CD14-positive monocyte (primary cell): ENCODE data around the gene GDF10. TPM values are rescaled to one million over a fixed set of nuclear protein-coding genes. Genes with fewer than 3 reads are reported as not detected.

Experiments used
- DNase-seq, 3 donors: peaks; one replicate each; pipeline ENCODE4 v3.0.0-alpha.2; 2011 to 2022
- H2AFZ ChIP-seq: 2 replicates; pipeline ENCODE4 v1.6.0; 2012; ENCODE audit warnings: mild to moderate bottlenecking, low read depth, low read length, inconsistent platforms; ENCODE audit not compliant: insufficient read depth, poor library complexity, severe bottlenecking
- H3K27ac ChIP-seq, 2 donors: 1 replicate in 1 of 2; 2 replicates in 1 of 2; pipeline ENCODE4 v1.5.1; 2012 to 2013; ENCODE audit warnings: low read length in 2 of 2, control low read depth in 1 of 2, inconsistent platforms in 1 of 2, low read depth in 1 of 2, mild to moderate bottlenecking in 1 of 2
- H3K27me3 ChIP-seq, 2 donors: one replicate each; pipeline versions ENCODE4 v1.6.0 to v1.6.1; 2011 to 2013; ENCODE audit warnings: low read length in 2 of 2; ENCODE audit not compliant: control insufficient read depth in 2 of 2, insufficient read depth in 2 of 2
- H3K36me3 ChIP-seq, 2 donors: replicated peaks in 1 of 2; 1 replicate in 1 of 2; 2 replicates in 1 of 2; pipeline versions ENCODE4 v1.5.1 to v1.6.1; 2012 to 2013; ENCODE audit warnings: low read length in 2 of 2, control low read depth in 1 of 2, inconsistent platforms in 1 of 2, mild to moderate bottlenecking in 1 of 2; ENCODE audit not compliant: insufficient read depth in 2 of 2, control insufficient read depth in 1 of 2
- H3K4me1 ChIP-seq, 2 donors: 1 replicate in 1 of 2; 2 replicates in 1 of 2; pipeline versions ENCODE4 v1.5.1 to v1.6.1; 2012 to 2013; ENCODE audit warnings: low read length in 2 of 2, control low read depth in 1 of 2, inconsistent platforms in 1 of 2, mild to moderate bottlenecking in 1 of 2, moderate library complexity in 1 of 2; ENCODE audit not compliant: insufficient read depth in 2 of 2, control insufficient read depth in 1 of 2
- H3K4me2 ChIP-seq: replicated peaks from 2 replicates; pipeline ENCODE3; 2012; ENCODE audit warnings: low read length, moderate library complexity, mild to moderate bottlenecking; ENCODE audit not compliant: poor library complexity, severe bottlenecking; ENCODE audit errors: extremely low read depth
- H3K4me3 ChIP-seq, 3 experiments: fragments of 200-600 bp in 1 of 3; sonication (generic) in 1 of 3; replicated peaks in 1 of 3; 1 replicate in 2 of 3; 2 replicates in 1 of 3; pipeline ENCODE4 v1.5.1; 2011 to 2013; ENCODE audit warnings: low read length in 3 of 3, mild to moderate bottlenecking in 3 of 3, control low read depth in 2 of 3, low read depth in 2 of 3, inconsistent platforms in 1 of 3, moderate library complexity in 1 of 3
- H3K79me2 ChIP-seq: 2 replicates; pipeline ENCODE4 v1.6.0; 2012; ENCODE audit warnings: mild to moderate bottlenecking, control low read depth, inconsistent platforms, low read length, moderate library complexity; ENCODE audit not compliant: insufficient read depth
- H3K9ac ChIP-seq: 2 replicates; pipeline ENCODE4 v1.6.0; 2017; ENCODE audit warnings: low read length, mild to moderate bottlenecking; ENCODE audit not compliant: insufficient read depth, poor library complexity, severe bottlenecking
- H3K9me3 ChIP-seq, 2 donors: replicated peaks in 1 of 2; 1 replicate in 1 of 2; 2 replicates in 1 of 2; pipeline versions ENCODE4 v1.5.1 to v1.6.1; 2012 to 2013; ENCODE audit warnings: low read length in 2 of 2, control low read depth in 1 of 2; ENCODE audit not compliant: control insufficient read depth in 1 of 2, insufficient read depth in 1 of 2
- H4K20me1 ChIP-seq: 2 replicates; pipeline ENCODE4 v1.6.0; 2012; ENCODE audit warnings: mild to moderate bottlenecking, low read length, control low read depth, moderate library complexity; ENCODE audit not compliant: insufficient read depth
- H3K27ac Mint-ChIP-seq, 7 donors: one replicate each; pipeline ENCODE4 v1.8.0; 2020; ENCODE audit warnings: mild to moderate bottlenecking in 7 of 7, mixed read lengths in 7 of 7, moderate library complexity in 6 of 7, inconsistent platforms in 2 of 7
- H3K27me3 Mint-ChIP-seq, 3 donors: one replicate each; pipeline ENCODE4 v1.8.0; 2021 to 2022; ENCODE audit warnings: low read depth in 3 of 3, mild to moderate bottlenecking in 3 of 3, mixed read lengths in 3 of 3, moderate library complexity in 3 of 3, inconsistent platforms in 1 of 3
- H3K36me3 Mint-ChIP-seq, 2 donors: one replicate each; pipeline ENCODE4 v1.8.0; 2020; ENCODE audit warnings: mixed read lengths in 2 of 2, inconsistent platforms in 1 of 2, mild to moderate bottlenecking in 1 of 2
- H3K4me1 Mint-ChIP-seq: one replicate; pipeline ENCODE4 v1.8.0; 2020; ENCODE audit warnings: mild to moderate bottlenecking, mixed read lengths
- H3K4me3 Mint-ChIP-seq, 2 donors: one replicate each; pipeline ENCODE4 v1.8.0; 2020; ENCODE audit warnings: mild to moderate bottlenecking in 2 of 2, mixed read lengths in 2 of 2, moderate library complexity in 1 of 2
- H3K9me3 Mint-ChIP-seq, 7 donors: one replicate each; pipeline ENCODE4 v1.8.0; 2020 to 2022; ENCODE audit warnings: mixed read lengths in 7 of 7, mild to moderate bottlenecking in 6 of 7, moderate library complexity in 6 of 7, inconsistent platforms in 2 of 7
- WGBS: methylation state at CpG from one replicate; pipeline ENCODE4 v1.1.5; 2013; ENCODE audit warnings: missing lambda C conversion rate; ENCODE audit not compliant: insufficient coverage; 5-methylcytosine and 5-hydroxymethylcytosine counted together
- intact Hi-C, 2 donors: fragments of 100-400 bp; cut with micrococcal nuclease; formaldehyde crosslinking; loops; one replicate each; pipeline versions ENCODE4 v1.15.0 to v1.15.1; 2023
- polyA plus RNA-seq, 3 donors: library from polyadenylated mRNA; depleted of rRNA in 1 of 3; unstranded in 2 of 3; stranded (reverse) in 1 of 3; fragments of 300-500 nt in 2 of 3; fragments of >200 nt in 1 of 3; fragmentation: Illumina TruSeq in 2 of 3; gene quantifications; 1 replicate in 2 of 3; 2 replicates in 1 of 3; pipeline ENCODE4 v1.2.3, GENCODE V29; 2012 to 2021
- TF ChIP-seq, protein P1 (sequence below): fragments of 200-600 bp; IDR thresholded peaks from one replicate; pipeline ENCODE4 v1.8.0; 2022; ENCODE audit warnings: antibody characterized with exemption, mild to moderate bottlenecking

Gene GDF10
- polyA plus RNA-seq, 3 donors = not detected

DNA sequence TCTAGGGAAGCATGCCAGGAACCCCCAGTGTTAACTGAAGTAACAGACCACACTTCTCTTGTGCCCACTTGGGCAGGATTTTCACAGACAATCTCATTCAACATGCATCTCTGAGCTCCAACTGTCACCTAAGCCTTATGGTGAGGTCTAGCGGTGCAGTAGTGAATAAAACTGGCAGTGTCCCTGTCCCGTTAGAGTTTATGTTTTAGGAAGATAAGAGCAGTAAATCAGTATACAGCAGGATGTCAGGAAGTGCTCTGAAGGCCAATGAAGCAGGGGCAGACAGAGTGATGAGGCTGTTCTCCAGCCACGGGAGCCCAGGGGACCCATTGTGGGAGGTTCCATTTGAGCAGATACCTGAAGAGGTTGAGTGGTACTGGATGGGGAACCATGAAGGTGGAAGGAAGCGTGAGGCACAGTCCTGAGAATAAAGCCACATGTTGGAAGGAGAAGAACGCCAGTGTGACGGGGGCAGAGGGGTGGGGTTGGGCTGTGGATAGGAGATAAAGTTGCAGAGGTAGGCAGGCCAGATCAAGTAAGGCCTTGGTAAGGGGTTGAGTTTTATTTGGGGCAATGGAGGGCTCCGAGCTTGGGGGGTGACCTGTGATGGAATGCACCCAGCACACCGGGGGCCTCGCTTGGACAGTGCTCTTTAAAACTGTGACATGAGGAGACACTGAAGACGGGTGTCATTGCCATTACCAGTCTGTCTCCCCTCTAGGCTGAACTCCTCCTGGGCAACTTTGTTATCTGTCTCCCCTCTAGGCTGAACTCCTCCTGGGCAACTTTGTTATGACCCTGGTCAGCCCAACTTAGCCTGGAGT is 6.6 kb downstream of the GDF10 start:
- Histone ChIP-seq H3K79me2 (no peaks in the 10 kb centered on the region), H3K9me3 (no peaks in the 10 kb centered on the region), H3K4me1 (no peaks in the 10 kb centered on the region), H3K27me3 (peaks cover 5 to 10% of the 10 kb centered on the region in 2 donors), H3K4me3 (no peak overlapping the region), H3K4me2 (no peak overlapping the region), H3K36me3 (no peaks in the 10 kb centered on the region), H3K27ac (no peak overlapping the region), H3K9ac (no peak overlapping the region), H4K20me1 (no peaks in the 10 kb centered on the region), H2AFZ (no peak overlapping the region)
- H3K27me3 Mint-ChIP-seq = peaks cover 18 to 21% (median 21%) of the 10 kb centered on the region in 3 donors
- 36% methylated on average over 9 of the region's 10 CpGs for WGBS
- TF ChIP-seq, protein P1, sequence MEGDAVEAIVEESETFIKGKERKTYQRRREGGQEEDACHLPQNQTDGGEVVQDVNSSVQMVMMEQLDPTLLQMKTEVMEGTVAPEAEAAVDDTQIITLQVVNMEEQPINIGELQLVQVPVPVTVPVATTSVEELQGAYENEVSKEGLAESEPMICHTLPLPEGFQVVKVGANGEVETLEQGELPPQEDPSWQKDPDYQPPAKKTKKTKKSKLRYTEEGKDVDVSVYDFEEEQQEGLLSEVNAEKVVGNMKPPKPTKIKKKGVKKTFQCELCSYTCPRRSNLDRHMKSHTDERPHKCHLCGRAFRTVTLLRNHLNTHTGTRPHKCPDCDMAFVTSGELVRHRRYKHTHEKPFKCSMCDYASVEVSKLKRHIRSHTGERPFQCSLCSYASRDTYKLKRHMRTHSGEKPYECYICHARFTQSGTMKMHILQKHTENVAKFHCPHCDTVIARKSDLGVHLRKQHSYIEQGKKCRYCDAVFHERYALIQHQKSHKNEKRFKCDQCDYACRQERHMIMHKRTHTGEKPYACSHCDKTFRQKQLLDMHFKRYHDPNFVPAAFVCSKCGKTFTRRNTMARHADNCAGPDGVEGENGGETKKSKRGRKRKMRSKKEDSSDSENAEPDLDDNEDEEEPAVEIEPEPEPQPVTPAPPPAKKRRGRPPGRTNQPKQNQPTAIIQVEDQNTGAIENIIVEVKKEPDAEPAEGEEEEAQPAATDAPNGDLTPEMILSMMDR = no peak
- no peak overlapping the region for H3K4me3 Mint-ChIP-seq
- H3K9me3 Mint-ChIP-seq = no peaks in the 10 kb centered on the region
- no peaks in the 10 kb centered on the region for H3K36me3 Mint-ChIP-seq
- no peak for DNase-seq
- intact Hi-C loops = loop anchor here in 1 of 2 donors (10.0 kb wide), 1 partner anchor 72 kb away; no protein-coding TSS in a partner anchor
- H3K4me1 Mint-ChIP-seq = peaks cover under 1% of the 10 kb centered on the region
- peak overlapping the region in 2 of 7 donors; percentile 35 to 78 for H3K27ac Mint-ChIP-seq

DNA sequence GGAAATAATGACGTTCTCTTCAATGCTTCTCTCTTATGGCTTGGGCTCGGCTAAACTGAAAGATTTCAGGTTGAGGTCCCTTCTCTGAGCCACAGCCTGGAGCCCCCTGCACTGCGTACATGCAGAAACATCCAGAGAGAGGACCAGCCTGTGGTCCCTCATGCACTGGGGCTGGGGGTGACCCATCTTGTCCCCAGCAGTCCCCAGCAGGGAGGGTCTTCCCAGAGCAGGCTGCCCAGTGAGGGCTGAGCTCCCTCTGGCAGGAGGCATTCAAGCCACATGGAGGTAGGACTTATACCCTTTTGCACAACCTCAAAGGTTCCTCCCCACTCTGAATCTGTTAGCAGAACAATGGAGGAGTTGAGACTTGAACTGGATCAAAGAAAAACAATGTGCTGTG is 7.4 kb downstream of the GDF10 start:
- Histone ChIP-seq H3K79me2 (no peaks in the 10 kb centered on the region), H3K9ac (no peak overlapping the region), H3K4me3 (no peak overlapping the region), H3K4me2 (no peak overlapping the region), H2AFZ (no peak overlapping the region), H4K20me1 (no peaks in the 10 kb centered on the region), H3K27me3 (peaks cover 0 to 5% of the 10 kb centered on the region in 2 donors), H3K9me3 (no peaks in the 10 kb centered on the region), H3K27ac (no peak overlapping the region), H3K36me3 (no peaks in the 10 kb centered on the region), H3K4me1 (no peaks in the 10 kb centered on the region)
- DNase-seq = no peak
- TF ChIP-seq, protein P1 = no peak
- 89% methylated on average over 3 of the region's 3 CpGs for WGBS
- no peak overlapping the region for H3K27ac Mint-ChIP-seq
- H3K27me3 Mint-ChIP-seq = peaks cover 14 to 20% (median 14%) of the 10 kb centered on the region in 3 donors
- intact Hi-C loops = loop anchor here in 1 of 2 donors (10.0 kb wide), 1 partner anchor 73 kb away; no protein-coding TSS in a partner anchor
- no peaks in the 10 kb centered on the region for H3K9me3 Mint-ChIP-seq
- H3K4me3 Mint-ChIP-seq = no peak overlapping the region
- H3K4me1 Mint-ChIP-seq = peaks cover 6% of the 10 kb centered on the region
- H3K36me3 Mint-ChIP-seq = no peaks in the 10 kb centered on the region
